Kidney (tissue), 14 donors: ENCODE results near the gene CCNK. TPM values are rescaled to one million over a fixed set of nuclear protein-coding genes. Genes with fewer than 3 reads are reported as not detected.

Experiments used
- DNase-seq, 5 donors: peaks; one replicate each; pipeline ENCODE4 v3.0.0-alpha.2; 2013 to 2020
- FAIRE-seq: peaks from 2 replicates; lab custom pipeline; 2012; peaks lifted over from hg19 to GRCh38; lab: Jason Lieb, UNC
- H3K27ac ChIP-seq, 2 donors: one replicate each; pipeline ENCODE4 v1.7.0; 2013; ENCODE audit warnings: low read depth in 2 of 2, low read length in 2 of 2, inconsistent platforms in 1 of 2
- H3K27me3 ChIP-seq: one replicate; pipeline ENCODE4 v1.7.1; 2013; ENCODE audit warnings: low read length, inconsistent platforms; ENCODE audit not compliant: control insufficient read depth, insufficient read depth
- H3K36me3 ChIP-seq, 3 donors: one replicate each; pipeline versions ENCODE4 v1.7.0 to v1.7.1; 2013; ENCODE audit warnings: low read length in 3 of 3, control low read depth in 1 of 3, inconsistent platforms in 1 of 3; ENCODE audit not compliant: insufficient read depth in 3 of 3, control insufficient read depth in 2 of 3
- H3K4me1 ChIP-seq, 3 donors: one replicate each; pipeline versions ENCODE4 v1.7.0 to v1.7.1; 2013; ENCODE audit warnings: low read length in 3 of 3, inconsistent platforms in 1 of 3, low read depth in 1 of 3; ENCODE audit not compliant: control insufficient read depth in 2 of 3, insufficient read depth in 2 of 3
- H3K4me3 ChIP-seq, 3 donors: one replicate each; pipeline versions ENCODE4 v1.7.0 to v1.8.1; 2013; ENCODE audit warnings: low read length in 3 of 3, control low read depth in 1 of 3, inconsistent platforms in 1 of 3
- H3K9ac ChIP-seq, 3 donors: one replicate each; pipeline versions ENCODE4 v1.7.0 to v1.7.1; 2013; ENCODE audit warnings: low read length in 3 of 3, control low read depth in 1 of 3, inconsistent platforms in 1 of 3
- H3K9me3 ChIP-seq, 3 donors: one replicate each; pipeline versions ENCODE4 v1.7.0 to v1.7.1; 2013; ENCODE audit warnings: low read length in 3 of 3, control low read depth in 1 of 3, inconsistent platforms in 1 of 3; ENCODE audit not compliant: control insufficient read depth in 2 of 3, insufficient read depth in 1 of 3
- CTCF ChIP-seq: IDR thresholded peaks from 3 replicates; pipeline ENCODE4 v1.5.1; 2012; ENCODE audit warnings: mild to moderate bottlenecking, moderate library complexity, borderline replicate concordance; ENCODE audit not compliant: insufficient read depth; ENCODE audit errors: extremely low read depth
- intact Hi-C: fragments of 100-400 bp; cut with DNase I; formaldehyde crosslinking; loops from one replicate; pipeline ENCODE4 v1.11.1; 2022
- polyA plus RNA-seq: library from polyadenylated mRNA; stranded (reverse); fragments of 350-450 nt; fragmentation: Illumina TruSeq; extraction: RNeasy Lipid Tissue Mini Kit (QIAGEN cat#74804); gene quantifications from one replicate; pipeline ENCODE4 v1.2.3, GENCODE V29; 2014; ENCODE audit warnings: low read depth, low replicate concordance; ENCODE audit not compliant: insufficient read depth
- total RNA-seq: library from RNA; stranded (reverse); fragmentation: NEBNext Ultra II Directional; extraction: Animal tissue kit (Norgen Biotek cat#: 25700); gene quantifications from one replicate; pipeline ENCODE4 v1.2.1, GENCODE V29; 2021
- donor health status: control.
- donor health status: control.
- donor health status: control.
- donor health status: control.
- donor health status: control.
- donor health status: DM: yes; HTN: yes; CAD: no.
- donor health status: Normal renal cell carcinoma (clear cell type).

The CCNK gene
- total and polyA plus RNA-seq, 2 donors from 2014 or later: 12.8 to 40.6 TPM

GRCh38 chr14:99519347-99519881, 38.2 kb downstream of the CCNK start:
- TF ChIP-seq CTCF: no peak
- intact Hi-C loops: loop anchor here (5.0 kb wide), 1 partner anchor 108 kb away; no protein-coding TSS in a partner anchor
- no peaks in the 10 kb centered on the region for H3K36me3 ChIP-seq
- H3K9ac ChIP-seq: no peak overlapping the region
- no peaks in the 10 kb centered on the region for H3K27me3 ChIP-seq
- peaks cover 0 to 3% (median 0%) of the 10 kb centered on the region in 3 donors for H3K4me1 ChIP-seq
- no peak overlapping the region for H3K4me3 ChIP-seq
- FAIRE-seq (no peak), DNase-seq (peak in 1 of 5 donors; percentile 30)
- no peaks in the 10 kb centered on the region for H3K9me3 ChIP-seq
- H3K27ac ChIP-seq: no peak overlapping the region

- no peak overlapping the region for H3K4me3 ChIP-seq
- H3K9ac ChIP-seq: no peak overlapping the region
- no peak for TF ChIP-seq CTCF
- H3K27me3 ChIP-seq: no peaks in the 10 kb centered on the region
- FAIRE-seq (no peak), DNase-seq (peak in 2 of 5 donors; percentile 44 to 60)
- no peaks in the 10 kb centered on the region for H3K36me3 ChIP-seq
- no peak overlapping the region for H3K27ac ChIP-seq
- no peaks in the 10 kb centered on the region for H3K9me3 ChIP-seq
- intact Hi-C loops: loop anchor here (5.0 kb wide), 1 partner anchor 107 kb away; no protein-coding TSS in a partner anchor
- peaks cover 0 to 8% (median 0%) of the 10 kb centered on the region in 3 donors for H3K4me1 ChIP-seq
These were observed 38.8 kb downstream of the CCNK start for GRCh38 chr14:99519931-99520421.

- H3K9me3 ChIP-seq: no peaks in the 10 kb centered on the region
- FAIRE-seq (no peak), DNase-seq (peak in 2 of 5 donors; percentile 32 to 35)
- peaks cover 0 to 10% (median 0%) of the 10 kb centered on the region in 3 donors for H3K4me1 ChIP-seq
- no peak for TF ChIP-seq CTCF
- intact Hi-C loops: no loop called here
- no peaks in the 10 kb centered on the region for H3K36me3 ChIP-seq
- H3K27me3 ChIP-seq: no peaks in the 10 kb centered on the region
- no peak overlapping the region for H3K4me3 ChIP-seq
- no peak overlapping the region for H3K9ac ChIP-seq
- no peak overlapping the region for H3K27ac ChIP-seq
These were observed 39.4 kb downstream of the CCNK start for GRCh38 chr14:99520571-99521081.
